Gastrocnemius medialis (tissue), 4 donors: Measurements from ENCODE around the gene FCHSD2.

ENCODE experiments used
- POLR2A ChIP-seq, 2 donors: fragments of 450-650 bp; IDR thresholded peaks; one replicate each; pipeline ENCODE4 v1.6.1; 2017; ENCODE audit warnings: antibody characterized with exemption in 2 of 2, mild to moderate bottlenecking in 2 of 2, moderate library complexity in 2 of 2
- TF ChIP-seq, protein P1 (sequence below), 5 experiments: fragments of 450-650 bp in 3 of 5; fragments of 200-600 bp in 2 of 5; sonication (generic) in 2 of 5; IDR thresholded peaks in 4 of 5; conservative IDR thresholded peaks in 1 of 5; 1 replicate in 4 of 5; 2 replicates in 1 of 5; pipeline ENCODE4 v1.5.1; 2016 to 2019; ENCODE audit warnings: antibody characterized with exemption in 5 of 5, mild to moderate bottlenecking in 3 of 5, moderate library complexity in 3 of 5

DNA sequence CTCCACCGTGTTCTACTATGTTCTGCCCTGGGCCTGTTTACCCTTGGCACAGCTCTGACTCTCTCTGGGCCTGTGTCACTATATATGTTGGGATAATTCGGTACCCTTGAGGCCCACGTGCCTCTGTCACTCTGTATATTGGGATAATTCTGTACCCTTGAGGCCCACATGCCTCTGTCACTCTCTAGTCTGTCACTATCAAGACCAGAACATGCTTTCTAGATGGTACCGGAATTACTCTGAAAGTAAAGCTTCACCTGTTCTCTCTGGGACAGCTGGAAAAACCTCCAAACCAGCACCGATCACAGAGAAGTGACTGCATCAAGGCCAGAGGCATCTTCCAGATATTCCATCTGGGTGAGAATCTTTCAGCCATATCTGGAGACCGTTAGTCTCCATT lies 9.3 kb upstream of the FCHSD2 start:
- TF ChIP-seq, protein P1, sequence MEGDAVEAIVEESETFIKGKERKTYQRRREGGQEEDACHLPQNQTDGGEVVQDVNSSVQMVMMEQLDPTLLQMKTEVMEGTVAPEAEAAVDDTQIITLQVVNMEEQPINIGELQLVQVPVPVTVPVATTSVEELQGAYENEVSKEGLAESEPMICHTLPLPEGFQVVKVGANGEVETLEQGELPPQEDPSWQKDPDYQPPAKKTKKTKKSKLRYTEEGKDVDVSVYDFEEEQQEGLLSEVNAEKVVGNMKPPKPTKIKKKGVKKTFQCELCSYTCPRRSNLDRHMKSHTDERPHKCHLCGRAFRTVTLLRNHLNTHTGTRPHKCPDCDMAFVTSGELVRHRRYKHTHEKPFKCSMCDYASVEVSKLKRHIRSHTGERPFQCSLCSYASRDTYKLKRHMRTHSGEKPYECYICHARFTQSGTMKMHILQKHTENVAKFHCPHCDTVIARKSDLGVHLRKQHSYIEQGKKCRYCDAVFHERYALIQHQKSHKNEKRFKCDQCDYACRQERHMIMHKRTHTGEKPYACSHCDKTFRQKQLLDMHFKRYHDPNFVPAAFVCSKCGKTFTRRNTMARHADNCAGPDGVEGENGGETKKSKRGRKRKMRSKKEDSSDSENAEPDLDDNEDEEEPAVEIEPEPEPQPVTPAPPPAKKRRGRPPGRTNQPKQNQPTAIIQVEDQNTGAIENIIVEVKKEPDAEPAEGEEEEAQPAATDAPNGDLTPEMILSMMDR (IDR thresholded peaks at IDR 0.05 in 4 of 5, conservative IDR thresholded peaks at IDR 0.05 in 1 of 5), result no peak
- no peak for TF ChIP-seq POLR2A (IDR thresholded peaks at IDR 0.05)
